ENCODE measurements around the gene NSMCE1.

The NSMCE1 gene

DNA sequence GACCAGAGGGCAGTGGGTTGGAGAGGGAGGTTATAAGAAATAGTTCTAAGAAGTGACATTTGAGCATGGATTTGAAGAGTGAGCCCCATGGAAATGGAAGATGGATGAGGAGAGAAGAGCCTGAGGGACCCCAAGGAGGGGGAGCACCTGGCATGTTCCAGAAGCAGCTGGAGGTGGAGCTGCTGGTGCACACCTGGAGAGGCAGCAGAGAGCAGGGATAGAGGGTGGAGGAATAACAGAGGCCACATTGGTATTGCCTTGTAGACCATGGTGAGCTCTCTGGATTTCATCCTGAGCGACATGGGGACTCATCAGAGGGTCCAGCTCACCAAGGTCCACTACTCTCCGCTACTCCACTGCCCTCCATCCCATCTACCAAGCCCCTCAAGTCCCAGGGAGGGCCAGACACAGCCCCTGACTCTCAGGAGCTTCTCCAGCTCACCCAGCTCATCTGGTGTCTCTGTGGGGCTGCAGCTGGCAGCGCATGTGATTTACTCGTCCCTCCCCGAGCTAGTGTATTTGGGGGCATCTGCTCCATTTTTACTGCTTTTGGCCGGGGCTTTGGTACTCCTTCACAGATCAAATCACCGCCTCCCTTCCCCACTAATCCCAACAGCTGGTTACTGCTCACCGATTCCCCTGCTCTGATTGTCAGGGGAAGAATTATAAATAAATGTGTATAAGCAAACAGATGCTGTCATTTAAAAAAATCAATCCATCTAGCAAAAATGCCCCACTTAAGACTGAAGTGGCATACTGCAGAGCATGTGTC, 87.4 kb downstream of the NSMCE1 start:
- in situ Hi-C loops (cut with MboI; ENCODE audit: low sequenced_read_pairs, unreplicated experiment) = no loop called here
- DNase-seq (ENCODE audit: low spot score) = no peak
- no peak for TF ChIP-seq CTCF (IDR thresholded peaks at IDR 0.05; ENCODE audit: borderline replicate concordance, control extremely low read depth, extremely low read depth, insufficient read depth, missing control alignments)

DNA sequence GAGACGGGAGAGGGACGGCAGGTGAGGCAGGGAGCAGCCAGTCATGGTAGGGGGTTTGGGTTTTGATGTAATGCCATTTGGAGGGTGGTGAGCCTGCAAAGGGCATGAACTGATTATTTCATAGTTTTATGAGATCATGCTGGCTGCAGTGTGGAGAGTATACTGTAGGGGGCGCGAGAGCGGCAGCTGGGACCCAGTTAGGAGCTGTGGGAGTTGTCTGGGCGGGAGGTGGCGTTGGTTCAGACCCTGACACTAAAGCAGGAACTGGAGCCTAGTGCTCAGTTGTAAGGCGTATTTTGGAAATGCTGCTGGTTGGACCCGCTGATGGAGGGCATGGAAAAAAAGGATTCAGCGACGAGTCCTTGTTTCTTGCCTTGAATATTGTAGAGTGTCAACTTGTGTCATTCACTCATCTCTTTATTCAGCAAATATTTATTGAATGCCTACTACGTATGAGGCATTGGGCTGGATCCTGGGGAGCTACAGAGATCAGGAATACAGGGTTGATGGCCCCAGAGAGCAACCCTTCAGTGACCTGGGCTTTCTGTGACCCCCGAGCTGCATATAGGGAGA, 89.0 kb downstream of the NSMCE1 start:
- in situ Hi-C loops (cut with MboI; ENCODE audit: low sequenced_read_pairs, unreplicated experiment) = loop anchor here (10.0 kb wide), 2 partner anchors 195 to 275 kb away; no protein-coding TSS in a partner anchor

DNA sequence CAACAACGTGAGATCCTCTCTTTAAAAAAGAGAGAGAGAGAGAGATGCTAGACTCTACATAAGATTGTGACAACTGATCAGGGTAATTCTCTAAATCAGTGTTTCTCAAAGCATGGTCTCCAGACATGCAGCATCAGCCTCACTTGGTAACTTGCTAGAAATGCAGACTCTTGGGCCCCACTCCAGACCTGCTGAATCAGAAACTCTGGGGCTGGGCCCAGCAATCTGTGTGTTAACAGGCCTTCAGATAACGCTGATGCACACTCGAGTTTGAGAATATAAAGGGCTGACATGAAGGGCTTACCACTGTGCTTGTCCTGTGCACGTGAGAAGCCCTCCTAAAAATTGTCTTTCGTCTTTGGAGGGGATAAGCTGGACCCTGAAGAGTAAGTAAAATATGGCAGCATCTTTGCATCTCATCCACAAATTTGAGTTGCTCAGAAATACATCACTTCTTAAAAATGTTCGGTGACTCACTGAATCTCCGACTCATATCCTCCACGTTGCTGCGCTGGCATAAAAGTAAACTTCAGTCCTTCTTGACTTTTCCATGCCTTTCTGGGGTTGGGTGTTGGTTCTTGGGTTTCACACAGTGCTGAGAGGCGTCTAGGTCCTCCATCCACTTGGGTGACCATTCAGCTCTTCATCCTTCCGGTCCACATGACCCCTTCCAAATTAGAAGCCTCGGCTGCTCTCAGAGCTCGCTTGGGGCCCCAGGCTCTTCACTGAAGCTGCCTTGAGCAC, 91.4 kb downstream of the NSMCE1 start:
- TF ChIP-seq CTCF (IDR thresholded peaks at IDR 0.05; ENCODE audit: borderline replicate concordance, control extremely low read depth, extremely low read depth, insufficient read depth, missing control alignments) = no peak
- DNase-seq (ENCODE audit: low spot score) = no peak
- in situ Hi-C loops (cut with MboI; ENCODE audit: low sequenced_read_pairs, unreplicated experiment) = loop anchor here (10.0 kb wide), 2 partner anchors 198 to 278 kb away; no protein-coding TSS in a partner anchor

More for the DNA sequence above, 89.0 kb downstream of the NSMCE1 start:
- peak; percentile 94 for TF ChIP-seq CTCF (IDR thresholded peaks at IDR 0.05; ENCODE audit: borderline replicate concordance, control extremely low read depth, extremely low read depth, insufficient read depth, missing control alignments)
- peak; percentile 87 for DNase-seq (ENCODE audit: low spot score)

DNA sequence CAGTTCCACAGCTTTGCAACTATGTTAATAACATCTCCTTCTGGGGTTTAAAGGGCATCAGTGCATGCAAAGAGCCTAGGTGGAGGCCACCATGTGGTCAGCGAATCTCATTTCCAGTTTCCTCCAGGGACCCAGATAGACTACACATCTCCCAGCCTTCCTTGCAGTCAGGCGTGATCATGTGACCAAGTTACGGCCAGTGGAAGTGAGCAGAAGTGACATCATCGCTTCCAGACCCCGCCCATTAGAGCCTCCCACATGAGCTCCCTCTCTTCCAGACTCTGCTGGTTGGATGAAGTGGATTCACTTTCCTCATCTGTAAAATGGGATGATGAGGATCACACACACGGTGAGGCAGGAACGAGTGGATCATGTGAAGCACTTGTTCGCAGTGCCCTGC, 92.7 kb downstream of the NSMCE1 start:
- in situ Hi-C loops (cut with MboI; ENCODE audit: low sequenced_read_pairs, unreplicated experiment) = loop anchor here (10.0 kb wide), 2 partner anchors 199 to 279 kb away; no protein-coding TSS in a partner anchor
- TF ChIP-seq CTCF (IDR thresholded peaks at IDR 0.05; ENCODE audit: borderline replicate concordance, control extremely low read depth, extremely low read depth, insufficient read depth, missing control alignments) = no peak
- DNase-seq (ENCODE audit: low spot score) = no peak

Measured in GM13976 (cell line).